ENCODE data around the gene HGS.

Gene HGS

GRCh38 chr17:81684442-81684911 lies 666 bp downstream of the HGS start:
- DNase-seq (ENCODE audit: low read depth) = peak; percentile 83

- DNase-seq (ENCODE audit: low read depth) = no peak
These were observed 1.3 kb downstream of the HGS start for GRCh38 chr17:81685108-81685507.

- DNase-seq (ENCODE audit: low read depth) = no peak
These were observed 2.8 kb downstream of the HGS start for GRCh38 chr17:81686614-81687013.

- DNase-seq (ENCODE audit: low read depth) = no peak
These were observed 4.1 kb downstream of the HGS start for GRCh38 chr17:81687770-81688541.

- DNase-seq (ENCODE audit: low read depth) = no peak
These were observed 4.8 kb downstream of the HGS start for GRCh38 chr17:81688616-81689015.

- DNase-seq (ENCODE audit: low read depth) = no peak
These were observed 6.3 kb downstream of the HGS start for GRCh38 chr17:81690066-81690465.

GRCh38 chr17:81690549-81690948 lies 6.7 kb downstream of the HGS start:
- no peak for DNase-seq (ENCODE audit: low read depth)

GRCh38 chr17:81691196-81691595 lies 7.4 kb downstream of the HGS start:
- no peak for DNase-seq (ENCODE audit: low read depth)

GRCh38 chr17:81691608-81692007 lies 7.8 kb downstream of the HGS start:
- no peak for DNase-seq (ENCODE audit: low read depth)

GRCh38 chr17:81693509-81694210 lies 9.8 kb downstream of the HGS start:
- no peak for DNase-seq (ENCODE audit: low read depth)

- no peak for DNase-seq (ENCODE audit: low read depth)
These were observed 11.0 kb downstream of the HGS start for GRCh38 chr17:81694810-81695209.

- DNase-seq (ENCODE audit: low read depth) = no peak
These were observed 11.4 kb downstream of the HGS start for GRCh38 chr17:81695211-81695610.

- DNase-seq (ENCODE audit: low read depth) = no peak
These were observed 12.0 kb downstream of the HGS start for GRCh38 chr17:81695801-81696200.

- no peak for DNase-seq (ENCODE audit: low read depth)
These were observed 12.6 kb downstream of the HGS start for GRCh38 chr17:81696218-81696941.

GRCh38 chr17:81697261-81698044 lies 13.6 kb downstream of the HGS start:
- DNase-seq (ENCODE audit: low read depth) = no peak

- no peak for DNase-seq (ENCODE audit: low read depth)
These were observed 16.8 kb downstream of the HGS start for GRCh38 chr17:81700353-81701287.

- no peak for DNase-seq (ENCODE audit: low read depth)
These were observed 17.7 kb downstream of the HGS start for GRCh38 chr17:81701288-81702071.

GRCh38 chr17:81702934-81703746 lies 19.3 kb downstream of the HGS start, which contains the start of gene MRPL12:
Gene MRPL12 (plus strand): TSS chr17:81703367. CDS start chr17:81703502, 135 bp downstream.
- DNase-seq (ENCODE audit: low read depth) = peak; percentile 87

Data from stromal cell of bone marrow (primary cell).